Tibial nerve (tissue), 4 donors: ENCODE data around the gene MYLIP. TPM values are rescaled to one million over a fixed set of nuclear protein-coding genes. Genes with fewer than 3 reads are reported as not detected.
"Not testable (repeated sequence)": the region's sequence is repeated elsewhere in the genome, so short reads cannot be mapped to it uniquely, and the experiment has no call there.

ENCODE experiments used
- DNase-seq, 2 donors: peaks; one replicate each; pipeline ENCODE4 v3.0.0-alpha.2; 2019; ENCODE audit warnings: low spot score in 2 of 2
- H3K27ac ChIP-seq, 4 donors: fragments of 200-600 bp; sonication (generic) in 3 of 4; one replicate each; pipeline ENCODE4 v1.5.1; 2017 to 2019; ENCODE audit warnings: mild to moderate bottlenecking in 1 of 4
- H3K27me3 ChIP-seq, 2 donors: fragments of 200-600 bp; sonication (generic) in 1 of 2; one replicate each; pipeline versions ENCODE4 v1.5.1 to v1.6.0; 2017 to 2019
- H3K36me3 ChIP-seq, 3 donors: fragments of 200-600 bp; sonication (generic); one replicate each; pipeline ENCODE4 v1.5.1; 2018 to 2019
- H3K4me1 ChIP-seq, 4 donors: fragments of 200-600 bp; sonication (generic) in 3 of 4; one replicate each; pipeline ENCODE4 v1.5.1; 2017 to 2019
- H3K4me3 ChIP-seq, 4 donors: fragments of 200-600 bp; sonication (generic) in 3 of 4; one replicate each; pipeline ENCODE4 v1.5.1; 2017 to 2019; ENCODE audit warnings: mild to moderate bottlenecking in 1 of 4, moderate library complexity in 1 of 4
- H3K9me3 ChIP-seq, 4 donors: fragments of 200-600 bp; sonication (generic) in 3 of 4; one replicate each; pipeline ENCODE4 v1.5.1; 2017 to 2019
- EP300 ChIP-seq, 2 donors: sonication (generic); formaldehyde crosslinking; IDR thresholded peaks; one replicate each; pipeline ENCODE4 v1.6.1; 2017; ENCODE audit warnings: antibody characterized with exemption in 2 of 2, mild to moderate bottlenecking in 1 of 2
- POLR2A ChIP-seq, 2 donors: fragments of 450-650 bp; IDR thresholded peaks; one replicate each; pipeline ENCODE4 v1.6.1; 2017; ENCODE audit warnings: antibody characterized with exemption in 2 of 2, mild to moderate bottlenecking in 2 of 2, moderate library complexity in 2 of 2
- WGBS, 2 donors: methylation state at CpG; one replicate each; pipeline ENCODE4 v1.1.5; 2018; 5-methylcytosine and 5-hydroxymethylcytosine counted together
- total RNA-seq, 4 donors: library from RNA; depleted of rRNA; stranded (reverse); fragments of >200 nt; gene quantifications; one replicate each; pipeline ENCODE4 v1.1.0, GENCODE V29; 2016
- TF ChIP-seq, protein P1 (sequence below), 5 experiments: fragments of 200-600 bp in 3 of 5; fragments of 450-650 bp in 2 of 5; sonication (generic) in 3 of 5; IDR thresholded peaks; one replicate each; pipeline ENCODE4 v1.5.1; 2016 to 2019; ENCODE audit warnings: antibody characterized with exemption in 5 of 5, mild to moderate bottlenecking in 3 of 5, moderate library complexity in 2 of 5

Gene MYLIP
- total RNA-seq, 4 donors from 2014 or later = 23.4 to 43.3 (median 29.7) TPM

DNA sequence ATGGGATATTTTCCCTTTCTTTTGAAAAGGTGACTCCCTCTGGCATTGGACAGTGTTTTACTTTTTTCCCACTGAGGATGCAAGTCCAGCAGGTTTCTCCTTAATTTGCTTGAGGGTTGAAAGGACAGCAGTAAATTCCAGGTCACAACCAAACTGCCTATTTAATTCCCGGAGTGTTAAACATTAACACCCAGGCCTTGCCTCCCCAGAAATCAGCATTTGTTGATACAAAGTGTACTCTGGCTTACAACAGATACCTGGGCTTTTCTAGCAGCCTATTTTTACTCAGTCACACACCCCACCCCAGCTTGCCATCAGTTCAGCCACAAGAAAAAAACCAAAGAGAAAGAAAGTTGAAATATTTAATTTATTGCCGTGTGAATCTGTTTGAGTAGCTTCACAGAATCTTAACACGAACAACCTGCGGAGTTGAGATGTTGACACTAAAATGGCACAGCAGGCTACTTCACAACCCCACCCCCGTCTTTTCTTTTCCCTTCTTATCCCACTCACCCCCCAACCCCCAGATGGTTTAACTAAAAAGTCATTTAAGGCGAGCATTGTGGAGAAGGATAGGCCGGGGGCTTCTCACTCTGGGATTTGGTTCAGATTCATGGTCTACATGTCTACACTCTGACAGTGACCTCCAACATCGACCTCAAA lies 45.7 kb downstream of the MYLIP start:
- H3K9me3 ChIP-seq = no peaks in the 10 kb centered on the region
- H3K36me3 ChIP-seq = no peaks in the 10 kb centered on the region
- no peaks in the 10 kb centered on the region for H3K4me1 ChIP-seq
- H3K27me3 ChIP-seq = no peaks in the 10 kb centered on the region
- H3K27ac ChIP-seq = no peak overlapping the region
- no peak for DNase-seq
- TF ChIP-seq EP300 (IDR thresholded peaks at IDR 0.05) (no peak), POLR2A (IDR thresholded peaks at IDR 0.05) (no peak)
- TF ChIP-seq, protein P1, sequence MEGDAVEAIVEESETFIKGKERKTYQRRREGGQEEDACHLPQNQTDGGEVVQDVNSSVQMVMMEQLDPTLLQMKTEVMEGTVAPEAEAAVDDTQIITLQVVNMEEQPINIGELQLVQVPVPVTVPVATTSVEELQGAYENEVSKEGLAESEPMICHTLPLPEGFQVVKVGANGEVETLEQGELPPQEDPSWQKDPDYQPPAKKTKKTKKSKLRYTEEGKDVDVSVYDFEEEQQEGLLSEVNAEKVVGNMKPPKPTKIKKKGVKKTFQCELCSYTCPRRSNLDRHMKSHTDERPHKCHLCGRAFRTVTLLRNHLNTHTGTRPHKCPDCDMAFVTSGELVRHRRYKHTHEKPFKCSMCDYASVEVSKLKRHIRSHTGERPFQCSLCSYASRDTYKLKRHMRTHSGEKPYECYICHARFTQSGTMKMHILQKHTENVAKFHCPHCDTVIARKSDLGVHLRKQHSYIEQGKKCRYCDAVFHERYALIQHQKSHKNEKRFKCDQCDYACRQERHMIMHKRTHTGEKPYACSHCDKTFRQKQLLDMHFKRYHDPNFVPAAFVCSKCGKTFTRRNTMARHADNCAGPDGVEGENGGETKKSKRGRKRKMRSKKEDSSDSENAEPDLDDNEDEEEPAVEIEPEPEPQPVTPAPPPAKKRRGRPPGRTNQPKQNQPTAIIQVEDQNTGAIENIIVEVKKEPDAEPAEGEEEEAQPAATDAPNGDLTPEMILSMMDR (IDR thresholded peaks at IDR 0.05) = no peak
- no peak overlapping the region for H3K4me3 ChIP-seq
- WGBS, 2 donors = 90% methylated on average over 8 of the region's 8 CpGs

DNA sequence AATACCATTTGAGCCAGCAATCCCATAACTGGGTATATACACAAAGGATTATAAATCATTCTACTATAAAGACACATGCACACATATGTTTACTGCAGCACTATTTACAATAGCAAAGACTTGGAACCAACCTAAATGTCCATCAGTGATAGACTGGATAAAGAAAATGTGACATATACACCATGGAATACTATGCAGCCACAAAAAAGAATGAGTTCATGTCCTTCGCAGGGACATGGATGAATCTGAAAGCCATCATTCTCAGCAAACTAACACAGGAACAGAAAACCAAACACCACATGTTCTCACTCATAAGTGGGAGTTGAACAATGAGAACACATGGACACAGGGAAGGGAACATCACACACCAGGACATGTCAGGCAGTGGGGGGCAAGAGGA lies 47.7 kb downstream of the MYLIP start:
- H3K4me3 ChIP-seq, H3K27me3 ChIP-seq, H3K4me1 ChIP-seq, DNase-seq, H3K27ac ChIP-seq, H3K36me3 ChIP-seq, H3K9me3 ChIP-seq: not testable (repeated sequence)
- WGBS, 2 donors = 50 to 97% methylated on average over 1 of the region's 1 CpG

DNA sequence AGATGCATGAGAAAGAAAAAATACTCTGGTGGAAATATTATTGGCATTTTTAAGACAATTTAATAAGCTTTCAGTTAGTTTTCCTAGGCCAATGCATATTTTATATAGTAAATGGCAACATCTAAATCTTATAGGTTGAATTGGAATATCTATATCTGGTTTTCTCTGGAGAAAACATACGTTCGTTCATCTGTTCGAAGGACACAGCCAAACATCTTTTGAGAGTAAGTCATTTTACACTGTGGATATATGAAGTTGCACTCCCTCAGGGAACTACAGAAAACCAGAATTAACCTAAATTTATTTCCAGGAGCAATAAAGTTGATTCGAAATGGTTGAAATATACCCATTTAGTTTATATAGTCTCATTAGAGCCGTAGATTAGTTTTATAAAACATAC lies 49.0 kb downstream of the MYLIP start:
- H3K4me1 ChIP-seq = peaks cover 0 to 1% (median 0%) of the 10 kb centered on the region in 4 donors
- no peaks in the 10 kb centered on the region for H3K27me3 ChIP-seq
- H3K4me3 ChIP-seq = no peak overlapping the region
- no peak for DNase-seq
- H3K36me3 ChIP-seq = no peaks in the 10 kb centered on the region
- TF ChIP-seq POLR2A (IDR thresholded peaks at IDR 0.05) = no peak
- TF ChIP-seq, protein P1 (IDR thresholded peaks at IDR 0.05) = no peak
- TF ChIP-seq EP300 (IDR thresholded peaks at IDR 0.05) = no peak
- 94 to 95% methylated on average over 5 of the region's 5 CpGs for WGBS, 2 donors
- no peaks in the 10 kb centered on the region for H3K9me3 ChIP-seq
- H3K27ac ChIP-seq = no peak overlapping the region

DNA sequence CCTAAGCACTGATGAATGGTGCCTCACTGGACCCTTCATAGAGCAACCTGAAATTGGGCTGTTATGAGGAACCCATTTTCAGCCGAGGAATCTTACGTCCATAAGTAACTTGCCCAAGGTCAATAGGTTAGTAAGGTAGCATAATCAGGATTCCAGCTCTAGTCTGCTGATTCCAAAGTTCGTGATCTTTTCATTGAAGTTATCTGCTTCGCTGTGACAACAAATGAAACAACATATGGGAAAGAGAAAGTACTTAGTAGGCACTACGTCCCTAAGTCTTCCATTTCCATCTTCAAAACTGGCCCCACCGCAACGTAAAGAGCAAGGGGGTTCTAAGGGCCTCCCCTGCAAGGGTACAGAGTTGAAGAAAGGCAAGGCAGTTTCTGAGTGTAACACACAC lies 49.5 kb downstream of the MYLIP start:
- Histone ChIP-seq H3K4me1 (peaks cover 0 to 6% (median 0%) of the 10 kb centered on the region in 4 donors), H3K27ac (no peak overlapping the region), H3K9me3 (no peaks in the 10 kb centered on the region), H3K36me3 (no peaks in the 10 kb centered on the region), H3K4me3 (no peak overlapping the region), H3K27me3 (no peaks in the 10 kb centered on the region)
- no peak for DNase-seq
- TF ChIP-seq EP300 (IDR thresholded peaks at IDR 0.05) = no peak
- TF ChIP-seq, protein P1 (IDR thresholded peaks at IDR 0.05) = no peak
- TF ChIP-seq POLR2A (IDR thresholded peaks at IDR 0.05) = no peak
- WGBS, 2 donors = 91 to 93% methylated on average over 7 of the region's 7 CpGs

DNA sequence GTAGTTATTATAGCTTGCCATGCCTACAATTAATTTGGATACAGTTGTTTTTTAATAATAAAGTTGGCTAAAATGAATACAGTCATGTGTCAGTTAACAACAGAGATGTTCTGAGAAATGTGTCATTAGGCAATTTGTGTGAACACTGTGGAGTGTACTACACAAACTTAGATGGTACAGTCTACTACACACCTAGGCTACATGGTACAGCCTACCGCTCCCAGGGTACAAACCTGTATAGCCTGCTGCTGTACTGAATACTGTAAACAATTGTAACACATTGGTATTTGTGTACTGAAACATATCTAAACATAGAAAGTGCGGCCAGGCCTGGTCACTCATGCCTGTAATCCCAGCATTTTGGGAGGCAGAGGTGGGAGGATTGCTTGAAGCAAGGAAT lies 50.2 kb downstream of the MYLIP start:
- WGBS, 2 donors = 100% methylated on average over 2 of the region's 2 CpGs
- H3K27me3 ChIP-seq = no peaks in the 10 kb centered on the region
- H3K27ac ChIP-seq = no peak overlapping the region
- H3K9me3 ChIP-seq = no peaks in the 10 kb centered on the region
- TF ChIP-seq EP300 (IDR thresholded peaks at IDR 0.05) = no peak
- TF ChIP-seq, protein P1 (IDR thresholded peaks at IDR 0.05) = no peak
- TF ChIP-seq POLR2A (IDR thresholded peaks at IDR 0.05) = no peak
- no peaks in the 10 kb centered on the region for H3K36me3 ChIP-seq
- no peak for DNase-seq
- no peak overlapping the region for H3K4me3 ChIP-seq
- H3K4me1 ChIP-seq = peaks cover 0 to 9% (median 0%) of the 10 kb centered on the region in 4 donors
